Loucy (cell line): ENCODE data around the gene C16orf74.

Source experiments
- EZH2phosphoT487 ChIP-seq: fragments of 200-600 bp; IDR thresholded peaks from 2 replicates; pipeline ENCODE4 v1.6.1; 2018; ENCODE audit warnings: antibody characterized with exemption, mild to moderate bottlenecking, moderate library complexity, borderline replicate concordance
- TF ChIP-seq, protein P1 (sequence below): fragments of 200-600 bp; sonication (generic); conservative IDR thresholded peaks from 2 replicates; pipeline ENCODE4 v1.5.1; 2014; ENCODE audit warnings: mild to moderate bottlenecking, antibody characterized with exemption, low read length

- TF ChIP-seq, protein P1, sequence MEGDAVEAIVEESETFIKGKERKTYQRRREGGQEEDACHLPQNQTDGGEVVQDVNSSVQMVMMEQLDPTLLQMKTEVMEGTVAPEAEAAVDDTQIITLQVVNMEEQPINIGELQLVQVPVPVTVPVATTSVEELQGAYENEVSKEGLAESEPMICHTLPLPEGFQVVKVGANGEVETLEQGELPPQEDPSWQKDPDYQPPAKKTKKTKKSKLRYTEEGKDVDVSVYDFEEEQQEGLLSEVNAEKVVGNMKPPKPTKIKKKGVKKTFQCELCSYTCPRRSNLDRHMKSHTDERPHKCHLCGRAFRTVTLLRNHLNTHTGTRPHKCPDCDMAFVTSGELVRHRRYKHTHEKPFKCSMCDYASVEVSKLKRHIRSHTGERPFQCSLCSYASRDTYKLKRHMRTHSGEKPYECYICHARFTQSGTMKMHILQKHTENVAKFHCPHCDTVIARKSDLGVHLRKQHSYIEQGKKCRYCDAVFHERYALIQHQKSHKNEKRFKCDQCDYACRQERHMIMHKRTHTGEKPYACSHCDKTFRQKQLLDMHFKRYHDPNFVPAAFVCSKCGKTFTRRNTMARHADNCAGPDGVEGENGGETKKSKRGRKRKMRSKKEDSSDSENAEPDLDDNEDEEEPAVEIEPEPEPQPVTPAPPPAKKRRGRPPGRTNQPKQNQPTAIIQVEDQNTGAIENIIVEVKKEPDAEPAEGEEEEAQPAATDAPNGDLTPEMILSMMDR: no peak
- TF ChIP-seq EZH2phosphoT487: no peak
These were observed 11.8 kb downstream of the C16orf74 start for GRCh38 chr16:85738923-85739715.
